ENCODE results near the gene CHP2.
A peak's percentile ranks its signal among the peaks of the same experiment; 100 is the strongest.
"Not testable (repeated sequence)": the region's sequence is repeated elsewhere in the genome, so short reads cannot be mapped to it uniquely, and the experiment has no call there.

Gene CHP2

GRCh38 chr16:23754594-23755483 lies at the start of gene CHP2:
TSS of gene CHP2 (plus strand) at chr16:23755026. CDS start at chr16:23755050, 24 bp downstream.
- peak in 1 of 2 donors; percentile 1 for DNase-seq (ENCODE audit: low read depth in 2 of 2)

- no peak for DNase-seq (ENCODE audit: low read depth in 2 of 2)
Measured at GRCh38 chr16:23705517-23705902, 49.3 kb upstream of the CHP2 start.

GRCh38 chr16:23706439-23706838 lies 48.4 kb upstream of the CHP2 start:
- no peak for DNase-seq (ENCODE audit: low read depth in 2 of 2)

GRCh38 chr16:23709536-23709935 lies 45.3 kb upstream of the CHP2 start:
- DNase-seq (ENCODE audit: low read depth in 2 of 2): no peak

- DNase-seq (ENCODE audit: low read depth in 2 of 2): no peak
Measured at GRCh38 chr16:23710008-23710407, 44.8 kb upstream of the CHP2 start.

GRCh38 chr16:23710504-23710903 lies 44.3 kb upstream of the CHP2 start:
- DNase-seq (ENCODE audit: low read depth in 2 of 2): no peak

- DNase-seq (ENCODE audit: low read depth in 2 of 2): no peak
Measured at GRCh38 chr16:23711785-23712184, 43.0 kb upstream of the CHP2 start.

GRCh38 chr16:23712976-23713375 lies 41.9 kb upstream of the CHP2 start, which contains the start of gene ERN2:
TSS of gene ERN2 (minus strand) at chr16:23713222. CDS start at chr16:23713187, 35 bp downstream.
- no peak for DNase-seq (ENCODE audit: low read depth in 2 of 2)

GRCh38 chr16:23716484-23716883 lies 38.3 kb upstream of the CHP2 start:
- no peak for DNase-seq (ENCODE audit: low read depth in 2 of 2)

- DNase-seq (ENCODE audit: low read depth in 2 of 2): not testable (repeated sequence)
Measured at GRCh38 chr16:23722613-23723240, 32.1 kb upstream of the CHP2 start.

GRCh38 chr16:23724096-23724784 lies 30.6 kb upstream of the CHP2 start:
- no peak for DNase-seq (ENCODE audit: low read depth in 2 of 2)

- DNase-seq (ENCODE audit: low read depth in 2 of 2): no peak
Measured at GRCh38 chr16:23724785-23725131, 30.1 kb upstream of the CHP2 start.

- DNase-seq (ENCODE audit: low read depth in 2 of 2): no peak
Measured at GRCh38 chr16:23726710-23727109, 28.1 kb upstream of the CHP2 start.

GRCh38 chr16:23728112-23728477 lies 26.7 kb upstream of the CHP2 start:
- no peak for DNase-seq (ENCODE audit: low read depth in 2 of 2)

- DNase-seq (ENCODE audit: low read depth in 2 of 2): no peak
Measured at GRCh38 chr16:23729503-23730424, 25.1 kb upstream of the CHP2 start.

GRCh38 chr16:23734176-23734893 lies 20.5 kb upstream of the CHP2 start:
- DNase-seq (ENCODE audit: low read depth in 2 of 2): no peak

- not testable (repeated sequence) for DNase-seq (ENCODE audit: low read depth in 2 of 2)
Measured at GRCh38 chr16:23737423-23738028, 17.3 kb upstream of the CHP2 start.

GRCh38 chr16:23739516-23739915 lies 15.3 kb upstream of the CHP2 start:
- no peak for DNase-seq (ENCODE audit: low read depth in 2 of 2)

GRCh38 chr16:23741675-23742303 lies 13.0 kb upstream of the CHP2 start:
- DNase-seq (ENCODE audit: low read depth in 2 of 2): no peak

- DNase-seq (ENCODE audit: low read depth in 2 of 2): no peak
Measured at GRCh38 chr16:23742766-23743165, 12.1 kb upstream of the CHP2 start.
